HG03139 (cell line): ENCODE data around the gene ETS2.

Source experiments
- ATAC-seq: cut with Tn5 transposase; IDR thresholded peaks from one replicate; pipeline ENCODE4 v1.9.1; 2021; ENCODE audit not compliant: unreplicated experiment

The ETS2 gene

DNA sequence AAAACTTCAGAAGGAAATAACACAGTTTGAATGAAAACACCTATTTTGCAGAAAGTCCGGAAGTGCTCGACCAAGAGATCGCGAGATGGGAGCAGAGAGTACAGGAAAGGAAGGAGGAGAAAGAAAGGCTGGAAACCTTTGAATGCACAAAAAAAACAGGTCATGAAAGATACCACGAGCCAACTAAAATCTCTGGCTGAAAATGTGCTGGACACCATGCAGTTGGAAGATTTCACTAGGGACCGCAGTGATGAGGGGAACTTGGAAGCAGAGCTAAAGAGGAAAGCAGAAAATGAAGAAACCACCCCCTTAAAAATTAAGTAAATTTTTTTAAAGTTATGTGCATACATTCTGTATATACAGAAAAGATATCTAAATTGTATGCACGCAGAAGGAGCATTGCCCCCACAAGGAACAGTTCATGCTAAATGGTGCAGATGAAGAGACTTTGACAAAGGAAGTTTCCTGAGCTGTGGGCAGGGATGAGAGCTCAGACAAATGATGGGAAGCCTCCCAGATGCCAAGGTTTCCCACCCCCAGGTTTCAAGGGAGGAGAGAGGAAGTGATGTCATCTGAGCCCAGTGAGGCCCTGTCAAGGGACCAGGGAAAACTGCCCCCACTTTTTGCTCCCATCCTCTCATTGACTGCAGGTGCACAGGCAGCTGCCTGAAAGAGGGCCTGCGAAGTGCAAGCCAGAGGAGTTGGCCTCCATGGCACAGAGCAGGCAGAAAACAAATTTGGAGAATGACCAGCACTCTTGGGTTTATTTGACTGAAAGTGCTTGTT is 52.5 kb downstream of the ETS2 start:
- no peak for ATAC-seq

- no peak for ATAC-seq
These were observed 53.1 kb downstream of the ETS2 start for GRCh38 chr21:38858812-38859205.

GRCh38 chr21:38859852-38860251 is 54.1 kb downstream of the ETS2 start:
- no peak for ATAC-seq

GRCh38 chr21:38861056-38861455 is 55.3 kb downstream of the ETS2 start:
- ATAC-seq, result no peak

GRCh38 chr21:38861989-38862683 is 56.4 kb downstream of the ETS2 start:
- ATAC-seq, result peak; percentile 87

GRCh38 chr21:38863291-38863690 is 57.6 kb downstream of the ETS2 start:
- no peak for ATAC-seq

- ATAC-seq, result no peak
These were observed 58.2 kb downstream of the ETS2 start for GRCh38 chr21:38863843-38864363.

- no peak for ATAC-seq
These were observed 59.2 kb downstream of the ETS2 start for GRCh38 chr21:38864964-38865363.

- no peak for ATAC-seq
These were observed 63.5 kb downstream of the ETS2 start for GRCh38 chr21:38869196-38869595.

DNA sequence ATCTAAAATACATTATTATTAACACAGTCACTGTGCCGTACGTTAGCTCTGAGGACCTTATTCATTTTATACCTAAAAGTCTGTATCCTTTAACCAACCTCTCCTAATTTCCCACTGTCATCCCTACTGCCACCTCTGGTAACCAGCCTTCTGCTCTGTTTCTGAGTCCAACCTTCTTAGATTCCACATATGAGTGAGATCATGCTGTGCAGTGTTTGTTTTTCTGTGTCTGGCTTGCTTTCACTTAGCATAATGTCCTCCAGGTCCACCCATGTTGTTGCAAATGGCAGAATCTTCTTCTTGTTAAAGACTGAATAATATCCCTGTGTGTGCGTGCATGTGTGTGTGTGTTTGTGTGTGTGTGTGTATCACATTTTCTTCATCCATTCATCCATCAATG is 64.2 kb downstream of the ETS2 start:
- no peak for ATAC-seq
